GM19240 (cell line): Measurements from ENCODE around the gene PLCB4.
"Not testable (repeated sequence)": the region's sequence is repeated elsewhere in the genome, so short reads cannot be mapped to it uniquely, and the experiment has no call there.

Experiments used
- DNase-seq: peaks from one replicate; pipeline ENCODE4 v3.0.0; 2011; ENCODE audit warnings: low spot score; ENCODE audit not compliant: insufficient read length

PLCB4 gene

DNA sequence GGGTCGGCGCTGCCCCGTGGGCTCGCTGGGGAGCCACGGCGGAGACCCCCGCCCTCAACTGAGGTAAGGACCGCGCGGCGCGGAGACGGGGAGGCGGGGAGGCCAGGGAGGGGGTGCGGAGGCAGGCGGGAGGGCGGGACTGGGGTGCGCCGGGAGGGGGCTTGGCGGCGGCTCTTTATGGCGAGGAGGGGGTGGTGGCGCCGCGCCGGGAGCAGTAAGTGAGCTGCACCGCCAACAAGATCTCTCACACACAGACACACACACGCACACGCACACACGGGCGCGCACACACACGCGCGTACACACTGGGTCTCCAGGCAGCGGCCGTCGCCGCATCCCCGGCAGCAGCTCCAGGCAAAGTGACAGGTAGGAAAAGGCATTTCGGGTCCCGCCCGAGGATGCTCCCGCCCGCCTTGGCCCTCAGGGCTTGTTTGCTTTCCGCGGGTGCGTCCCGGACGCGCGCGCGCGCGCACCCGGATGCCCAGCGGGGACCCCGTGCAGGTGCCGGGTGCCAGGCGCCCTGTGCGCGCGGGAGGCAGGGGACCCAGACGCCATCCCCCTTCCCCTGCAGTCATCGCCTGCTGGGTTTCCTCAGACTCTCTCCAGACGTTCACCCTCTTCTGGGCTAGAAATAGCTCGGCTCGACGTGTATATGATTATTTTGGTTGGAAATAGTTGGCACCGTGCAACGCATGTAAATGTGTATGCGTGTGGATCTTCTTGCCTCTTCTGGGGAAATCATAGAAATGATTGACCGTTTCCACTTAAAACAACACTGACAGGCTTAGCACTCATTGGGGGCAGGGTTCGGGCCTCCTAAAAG lies at the start of gene PLCB4:
TSS of gene PLCB4 (plus strand) at position 247 of the 823 bp plus-strand sequence. CDS start 238,728 bp downstream, outside the sequence.
- DNase-seq, result no peak

- DNase-seq, result no peak
Observed at GRCh38 chr20:9019833-9020232, 49.1 kb upstream of the PLCB4 start.

DNA sequence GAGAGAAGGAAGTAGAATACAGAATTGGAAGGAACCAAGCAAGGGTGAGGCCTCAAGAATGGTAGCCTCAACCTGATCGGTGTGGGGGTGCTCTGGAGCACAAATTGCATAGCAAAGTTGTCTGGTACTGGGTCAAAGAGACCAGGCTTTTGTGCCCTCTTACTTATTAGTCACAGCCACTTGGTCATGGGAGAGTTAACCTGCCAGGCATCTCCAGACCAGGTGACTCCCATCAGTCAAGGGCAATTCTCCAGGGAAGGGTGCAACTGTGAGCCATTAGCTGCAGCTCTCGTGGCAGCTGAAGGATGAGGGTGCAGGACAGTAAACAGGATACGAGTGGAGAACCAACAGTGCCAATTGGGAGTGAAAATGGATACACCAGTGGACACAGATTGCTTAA lies 47.7 kb upstream of the PLCB4 start:
- no peak for DNase-seq

GRCh38 chr20:9021699-9022098 lies 47.2 kb upstream of the PLCB4 start:
- DNase-seq, result no peak

DNA sequence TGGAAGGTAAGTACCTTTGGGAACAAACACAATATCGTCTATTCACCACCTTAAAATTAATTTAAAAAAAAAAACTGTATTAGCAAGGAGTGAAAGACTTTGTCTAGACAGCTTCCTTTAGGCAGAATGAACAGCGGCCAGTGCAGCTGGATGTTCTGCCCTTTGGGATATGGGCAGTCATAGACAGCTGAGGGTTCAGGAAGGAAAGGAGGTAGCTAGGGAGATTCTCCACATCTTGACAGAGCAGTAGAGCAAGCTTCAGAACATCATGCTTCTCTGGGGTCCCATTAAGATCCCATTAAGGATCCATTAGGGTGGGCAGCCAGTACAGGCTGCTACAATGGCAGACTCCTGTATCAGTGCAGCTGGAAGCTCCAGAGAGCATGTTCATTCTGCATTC lies 46.5 kb upstream of the PLCB4 start:
- no peak for DNase-seq

DNA sequence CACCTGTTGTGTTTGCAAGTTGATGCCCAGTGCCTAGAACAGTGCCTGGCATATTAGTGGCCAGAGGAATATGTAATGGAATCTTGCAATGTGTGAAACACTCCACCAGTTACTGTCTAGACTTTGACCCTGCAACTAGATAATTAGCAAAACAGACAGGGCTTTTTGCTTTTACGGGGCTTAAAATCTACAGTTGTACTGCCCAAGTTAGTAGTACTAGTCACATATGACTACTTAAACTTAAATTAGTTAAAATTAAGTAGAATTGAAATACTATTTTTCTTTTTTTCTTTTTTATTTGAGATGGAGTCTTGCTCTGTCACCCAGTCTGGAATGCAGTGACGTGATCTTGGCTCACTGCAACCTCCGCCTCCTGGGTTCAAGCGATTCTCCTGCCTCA lies 44.3 kb upstream of the PLCB4 start:
- DNase-seq, result no peak

DNA sequence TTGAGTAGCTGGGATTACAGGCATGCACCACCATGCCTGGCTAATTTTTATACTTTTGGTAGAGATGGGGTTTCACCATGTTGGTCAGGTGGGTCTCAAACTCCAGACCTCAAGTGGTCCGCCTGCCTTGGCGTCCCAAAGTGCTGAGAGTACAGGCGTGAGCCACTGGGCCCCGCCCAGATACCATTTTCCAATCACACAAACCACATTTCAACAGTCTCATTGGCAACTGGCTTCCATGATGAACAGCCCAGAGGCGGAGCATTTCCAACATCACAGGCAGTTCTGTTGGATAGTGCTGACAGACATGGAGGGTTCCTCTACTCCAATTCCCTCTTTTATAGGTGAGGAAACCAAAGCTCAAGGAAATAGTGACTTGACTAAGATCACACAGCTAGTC lies 43.9 kb upstream of the PLCB4 start:
- no peak for DNase-seq

GRCh38 chr20:9025643-9026042 lies 43.2 kb upstream of the PLCB4 start:
- no peak for DNase-seq

DNA sequence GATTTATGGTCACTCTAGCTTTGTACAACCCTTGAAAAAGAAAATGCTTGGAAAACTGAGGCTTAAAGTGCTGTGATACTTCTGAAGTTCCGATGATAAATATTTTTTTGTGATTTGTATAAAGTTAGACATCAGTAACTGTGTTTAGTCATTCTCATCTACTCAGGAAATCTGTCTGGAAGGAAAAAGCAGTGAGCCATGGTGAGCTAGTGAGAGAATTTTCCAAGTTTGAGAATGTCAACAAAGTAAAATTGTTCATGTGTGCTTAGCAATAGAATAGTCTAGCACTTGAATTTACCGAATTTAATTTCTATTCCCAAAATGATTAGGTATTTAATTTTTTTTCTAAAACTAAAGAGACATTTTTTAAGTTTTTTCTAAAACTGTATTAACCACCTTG lies 41.3 kb upstream of the PLCB4 start:
- DNase-seq, result no peak

DNA sequence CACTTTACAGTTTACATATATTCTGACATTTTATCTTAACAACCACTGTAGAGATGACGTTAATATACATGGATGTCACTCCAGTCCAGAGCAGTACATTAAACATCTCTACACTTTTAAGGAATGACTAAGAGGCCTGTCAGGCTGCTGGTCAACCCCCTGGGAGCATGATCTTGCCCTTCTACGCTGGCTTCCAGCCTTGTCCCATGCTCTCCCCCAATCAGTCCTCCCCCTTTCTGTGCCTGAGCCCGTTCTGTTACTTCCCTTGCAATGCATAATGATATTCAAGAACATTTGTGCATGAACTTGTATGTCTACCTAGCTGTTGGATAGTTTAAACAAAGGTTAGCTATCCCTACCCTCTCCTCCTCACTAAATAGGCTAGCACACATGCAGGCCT lies 40.5 kb upstream of the PLCB4 start:
- DNase-seq, result no peak

DNA sequence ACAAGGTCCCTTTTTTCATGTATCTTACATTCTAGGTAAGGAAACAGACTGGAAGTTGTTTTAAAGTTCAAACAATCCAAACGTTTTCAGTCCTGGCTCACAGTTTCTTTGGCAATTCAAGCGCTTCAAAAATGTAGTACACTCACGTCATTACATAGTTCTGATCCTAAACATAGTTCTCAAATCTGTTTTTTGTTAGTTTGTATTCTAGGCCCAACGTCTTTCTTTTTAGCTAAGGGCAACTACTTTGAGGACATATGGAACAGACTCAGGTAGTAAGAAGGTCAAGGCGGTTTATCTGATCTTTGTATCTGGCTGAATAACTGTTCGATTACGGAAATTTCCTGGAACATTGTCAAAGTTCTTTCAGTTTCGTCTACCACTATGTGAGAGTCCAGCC lies 36.9 kb upstream of the PLCB4 start:
- DNase-seq, result no peak

DNA sequence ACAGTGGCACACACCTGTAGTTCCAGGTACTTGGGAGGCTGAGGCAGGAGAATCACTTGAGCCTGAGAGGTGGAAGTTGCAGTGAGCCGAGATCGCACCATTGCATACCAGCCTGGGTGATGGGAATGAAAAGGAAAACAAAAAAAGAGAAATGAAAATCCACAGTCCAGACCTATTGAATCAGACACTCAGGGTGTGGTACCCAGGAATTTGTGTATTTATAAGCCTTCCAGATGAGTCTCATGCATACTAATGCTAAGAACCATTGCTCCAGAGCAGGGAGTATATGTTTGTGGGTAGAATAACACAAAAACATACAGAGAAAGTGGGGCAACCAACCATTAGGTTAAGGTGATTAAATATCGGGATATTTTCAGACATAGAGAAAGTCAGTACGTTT lies 36.1 kb upstream of the PLCB4 start:
- DNase-seq, result no peak

DNA sequence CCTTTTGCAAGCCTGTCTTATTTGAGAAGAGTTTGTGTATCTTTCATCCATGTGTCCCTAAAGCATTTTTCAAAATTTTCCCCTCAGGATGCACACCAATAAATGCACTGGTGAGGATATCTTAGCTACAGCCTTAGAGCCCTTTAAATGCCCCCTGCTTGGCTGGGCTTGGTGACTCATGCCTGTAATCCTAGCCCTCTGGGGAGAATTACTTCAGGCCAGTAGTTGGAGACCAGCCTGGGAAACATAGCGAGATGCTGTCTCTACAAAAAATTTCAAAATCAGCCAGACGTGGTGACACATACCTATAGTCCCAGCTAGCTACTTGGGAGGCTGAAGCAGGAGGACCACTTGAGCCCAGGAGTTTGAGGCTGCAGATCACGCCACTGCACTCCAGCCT lies 33.8 kb upstream of the PLCB4 start:
- DNase-seq, result no peak

GRCh38 chr20:9036593-9036992 lies 32.3 kb upstream of the PLCB4 start:
- DNase-seq, result no peak

GRCh38 chr20:9038791-9039535 lies 29.9 kb upstream of the PLCB4 start:
- no peak for DNase-seq

GRCh38 chr20:9040863-9041524 lies 27.9 kb upstream of the PLCB4 start:
- no peak for DNase-seq

DNA sequence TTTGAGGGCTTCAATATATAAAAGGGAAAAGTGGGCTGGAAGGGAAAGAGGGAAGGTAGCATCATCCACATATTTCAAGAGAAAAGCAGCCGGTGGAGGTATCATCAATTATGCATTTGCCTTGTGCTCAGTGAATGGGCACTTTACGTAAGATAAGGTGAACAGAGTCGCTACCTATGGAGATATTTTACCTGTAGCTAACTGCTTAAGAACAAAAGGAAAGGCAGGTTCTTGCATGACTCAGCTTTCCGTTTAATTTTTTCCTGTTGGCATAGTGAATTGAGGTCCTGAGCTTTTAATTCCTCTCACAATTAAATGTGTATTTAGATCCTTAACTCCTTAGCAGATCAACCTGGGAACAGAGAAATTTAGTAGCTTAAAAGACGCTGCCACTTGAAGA lies 25.5 kb upstream of the PLCB4 start:
- no peak for DNase-seq

GRCh38 chr20:9047928-9048327 lies 21.0 kb upstream of the PLCB4 start:
- DNase-seq, result not testable (repeated sequence)

DNA sequence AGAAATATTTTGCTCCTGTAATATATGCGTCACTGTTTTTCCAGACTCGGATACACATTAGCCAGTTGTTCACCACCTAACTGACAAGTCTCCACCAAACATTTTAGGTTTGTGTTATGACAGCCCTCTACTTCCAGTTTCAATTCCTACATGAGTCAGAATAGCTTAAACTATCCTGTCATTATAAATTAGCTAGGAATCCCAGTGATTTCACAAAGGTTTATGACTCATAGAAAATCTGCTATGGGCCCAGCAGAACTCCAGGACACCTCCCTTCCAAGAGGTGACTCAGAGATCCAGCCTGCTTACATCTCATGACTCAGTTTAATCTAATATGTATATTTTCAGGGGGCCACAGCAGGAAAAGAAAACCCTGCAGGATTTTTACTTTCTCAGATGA lies 17.4 kb upstream of the PLCB4 start:
- DNase-seq, result no peak

GRCh38 chr20:9052136-9052535 lies 16.8 kb upstream of the PLCB4 start:
- no peak for DNase-seq

- DNase-seq, result no peak
Observed at GRCh38 chr20:9053108-9053507, 15.8 kb upstream of the PLCB4 start.

DNA sequence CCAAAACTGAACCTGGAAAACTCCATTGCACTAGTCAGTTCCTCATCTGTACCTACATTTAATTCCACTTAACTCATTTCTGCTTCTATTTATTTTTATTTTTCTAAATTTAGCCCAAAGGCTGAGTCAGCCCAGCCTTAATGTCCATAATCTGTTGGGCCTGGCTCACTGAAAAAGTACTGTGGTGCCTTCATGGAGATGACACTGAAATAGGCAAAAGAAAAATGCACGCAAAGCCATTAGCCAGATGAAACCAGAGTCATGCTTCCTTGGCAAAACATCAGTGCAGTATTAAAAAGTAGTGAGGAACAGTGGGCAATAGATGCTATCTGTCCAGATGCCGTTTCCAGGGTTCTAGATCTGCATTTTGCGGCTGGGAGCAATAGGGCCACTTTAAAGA lies 14.7 kb upstream of the PLCB4 start:
- no peak for DNase-seq
